Activated T-helper 17 cell treated with anti-CD3 and anti-CD28 coated beads, Interleukin-2, amount 50 U/mL, for 72 hours (primary cell): ENCODE measurements around the gene TAC4. TPM values are rescaled to one million over a fixed set of nuclear protein-coding genes. Genes with fewer than 3 reads are reported as not detected.
A peak's percentile ranks its signal among the peaks of the same experiment; 100 is the strongest.

Experiments used
- ATAC-seq: fragments of 150-1000 bp; cut with Tn5 transposase; replicated peaks from 2 replicates; pipeline ENCODE4 v1.10.0; 2021; ENCODE audit warnings: mild to moderate bottlenecking, moderate library complexity
- H3K27ac Mint-ChIP-seq: one replicate; pipeline ENCODE4 v1.8.0; 2022; ENCODE audit warnings: mixed read lengths
- H3K27me3 Mint-ChIP-seq: one replicate; pipeline ENCODE4 v1.8.0; 2022; ENCODE audit warnings: mixed read lengths
- H3K36me3 Mint-ChIP-seq: one replicate; pipeline ENCODE4 v1.8.0; 2022; ENCODE audit warnings: low read depth, mild to moderate bottlenecking, mixed read lengths
- H3K4me1 Mint-ChIP-seq: one replicate; pipeline ENCODE4 v1.8.0; 2022; ENCODE audit warnings: mixed read lengths
- H3K4me3 Mint-ChIP-seq: one replicate; pipeline ENCODE4 v1.8.0; 2022; ENCODE audit warnings: mild to moderate bottlenecking, mixed read lengths
- H3K9me3 Mint-ChIP-seq: one replicate; pipeline ENCODE4 v1.8.0; 2022; ENCODE audit warnings: mixed read lengths
- total RNA-seq, 2 donors: library from RNA; stranded (reverse); gene quantifications; one replicate each; pipeline ENCODE4 v1.2.3, GENCODE V29; 2022

Gene TAC4
- total RNA-seq, 2 donors from 2014 or later, result not detected

DNA sequence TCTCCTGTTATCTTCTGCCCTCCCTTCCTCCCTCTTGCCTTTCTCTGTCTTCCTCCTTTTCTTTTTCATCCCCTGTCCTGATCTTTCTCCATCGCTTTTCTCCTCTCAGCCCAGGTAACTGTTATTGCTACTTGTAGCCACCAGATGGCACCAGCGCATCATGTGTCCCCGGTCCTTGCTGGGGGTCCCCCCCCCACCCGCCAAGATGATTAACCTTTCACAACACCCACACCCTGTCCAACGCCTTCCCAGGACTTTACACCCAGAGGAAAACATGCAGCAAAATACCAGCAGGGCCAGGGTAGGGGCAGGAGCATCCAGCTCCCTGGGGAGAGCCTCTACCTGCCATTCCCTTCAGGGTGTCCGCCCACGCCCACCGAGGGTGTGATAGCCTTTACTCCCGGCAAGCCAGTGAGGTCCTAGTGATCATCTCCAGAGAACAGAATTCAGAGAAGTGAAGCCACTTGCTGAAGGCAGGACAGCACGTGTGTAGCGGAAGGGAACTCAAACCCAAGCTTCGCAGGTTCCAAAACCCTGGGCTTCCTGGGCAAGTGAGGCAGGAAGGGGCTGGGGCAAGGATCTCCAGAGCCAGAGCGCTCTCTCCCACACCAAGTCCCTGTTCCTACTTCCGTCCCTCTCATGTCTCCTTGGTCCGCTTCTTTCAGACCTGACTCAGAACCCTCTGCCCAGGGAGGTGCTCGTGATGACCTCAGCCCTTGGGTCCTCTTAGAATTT, 13.4 kb upstream of the TAC4 start:
- Mint-ChIP-seq H3K27ac (no peak overlapping the region), H3K27me3 (peaks cover 5% of the 10 kb centered on the region), H3K4me1 (peaks cover 6% of the 10 kb centered on the region), H3K36me3 (no peaks in the 10 kb centered on the region), H3K4me3 (no peak overlapping the region), H3K9me3 (no peaks in the 10 kb centered on the region)
- peak; percentile 53 for ATAC-seq

DNA sequence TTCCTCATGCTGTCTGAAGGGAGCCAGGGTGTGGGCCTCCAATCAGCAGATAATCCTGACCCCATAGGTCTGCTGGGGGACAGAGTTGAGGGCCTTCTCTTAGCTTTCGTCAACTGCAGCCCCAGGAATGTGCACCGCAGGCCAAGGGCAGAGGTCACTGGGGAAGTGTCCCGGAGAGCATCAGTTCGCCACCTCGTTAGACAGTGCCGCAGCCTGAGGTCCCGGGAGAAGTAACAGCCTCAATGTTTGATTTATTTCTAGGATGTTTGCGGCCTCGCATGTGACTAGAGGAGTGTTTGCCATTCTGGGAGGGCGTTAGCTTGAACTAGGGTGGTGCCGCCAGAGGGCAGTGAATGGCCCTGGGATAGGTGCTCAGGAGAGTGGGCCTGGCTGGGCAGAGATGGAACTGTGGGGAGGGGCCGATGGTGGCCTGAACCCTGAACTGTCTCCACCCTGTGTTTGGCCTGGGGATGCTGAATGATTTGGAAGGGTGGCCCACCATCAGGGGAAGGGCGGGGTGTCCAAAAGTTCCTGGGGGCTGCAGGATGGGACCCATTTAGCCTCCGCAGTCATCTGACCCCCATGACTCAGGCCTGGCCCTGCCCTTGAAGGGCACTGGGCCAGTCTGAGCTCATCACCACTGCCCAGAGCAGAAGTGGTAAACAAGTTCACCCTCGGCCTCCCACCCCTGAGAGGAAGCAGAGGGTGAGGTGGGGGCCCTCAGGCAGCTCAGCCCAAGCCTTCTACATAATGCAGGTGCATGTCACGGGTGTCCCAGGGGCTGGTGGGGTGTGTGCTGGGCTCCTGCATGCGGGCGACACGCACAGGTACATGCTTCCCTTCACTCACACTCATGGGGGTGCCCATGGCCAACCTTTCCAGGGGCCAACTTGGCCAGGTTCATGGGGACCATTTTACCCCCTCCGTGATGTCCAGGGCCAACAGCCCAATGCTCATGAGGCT, 12.4 kb upstream of the TAC4 start:
- ATAC-seq, result no peak
- Mint-ChIP-seq H3K4me1 (peaks cover 6% of the 10 kb centered on the region), H3K4me3 (no peak overlapping the region), H3K36me3 (no peaks in the 10 kb centered on the region), H3K9me3 (no peaks in the 10 kb centered on the region), H3K27ac (no peak overlapping the region), H3K27me3 (peaks cover 5% of the 10 kb centered on the region)

- Mint-ChIP-seq H3K27me3 (peaks cover 5% of the 10 kb centered on the region), H3K9me3 (no peaks in the 10 kb centered on the region), H3K27ac (no peak overlapping the region), H3K36me3 (no peaks in the 10 kb centered on the region), H3K4me3 (no peak overlapping the region), H3K4me1 (peaks cover 6% of the 10 kb centered on the region)
- ATAC-seq, result no peak
Measured at GRCh38 chr17:49858796-49859195, 10.9 kb upstream of the TAC4 start.

GRCh38 chr17:49854126-49854525, 6.3 kb upstream of the TAC4 start:
- H3K4me3 Mint-ChIP-seq, result no peak overlapping the region
- H3K27ac Mint-ChIP-seq, result no peak overlapping the region
- ATAC-seq, result no peak
- H3K27me3 Mint-ChIP-seq, result no peaks in the 10 kb centered on the region
- peaks cover 8% of the 10 kb centered on the region for H3K4me1 Mint-ChIP-seq
- H3K36me3 Mint-ChIP-seq, result no peaks in the 10 kb centered on the region
- no peaks in the 10 kb centered on the region for H3K9me3 Mint-ChIP-seq

- H3K4me1 Mint-ChIP-seq, result peaks cover 8% of the 10 kb centered on the region
- H3K4me3 Mint-ChIP-seq, result no peak overlapping the region
- no peaks in the 10 kb centered on the region for H3K36me3 Mint-ChIP-seq
- no peak overlapping the region for H3K27ac Mint-ChIP-seq
- H3K27me3 Mint-ChIP-seq, result no peaks in the 10 kb centered on the region
- no peak for ATAC-seq
- H3K9me3 Mint-ChIP-seq, result no peaks in the 10 kb centered on the region
Measured at GRCh38 chr17:49853470-49854015, 5.7 kb upstream of the TAC4 start.

DNA sequence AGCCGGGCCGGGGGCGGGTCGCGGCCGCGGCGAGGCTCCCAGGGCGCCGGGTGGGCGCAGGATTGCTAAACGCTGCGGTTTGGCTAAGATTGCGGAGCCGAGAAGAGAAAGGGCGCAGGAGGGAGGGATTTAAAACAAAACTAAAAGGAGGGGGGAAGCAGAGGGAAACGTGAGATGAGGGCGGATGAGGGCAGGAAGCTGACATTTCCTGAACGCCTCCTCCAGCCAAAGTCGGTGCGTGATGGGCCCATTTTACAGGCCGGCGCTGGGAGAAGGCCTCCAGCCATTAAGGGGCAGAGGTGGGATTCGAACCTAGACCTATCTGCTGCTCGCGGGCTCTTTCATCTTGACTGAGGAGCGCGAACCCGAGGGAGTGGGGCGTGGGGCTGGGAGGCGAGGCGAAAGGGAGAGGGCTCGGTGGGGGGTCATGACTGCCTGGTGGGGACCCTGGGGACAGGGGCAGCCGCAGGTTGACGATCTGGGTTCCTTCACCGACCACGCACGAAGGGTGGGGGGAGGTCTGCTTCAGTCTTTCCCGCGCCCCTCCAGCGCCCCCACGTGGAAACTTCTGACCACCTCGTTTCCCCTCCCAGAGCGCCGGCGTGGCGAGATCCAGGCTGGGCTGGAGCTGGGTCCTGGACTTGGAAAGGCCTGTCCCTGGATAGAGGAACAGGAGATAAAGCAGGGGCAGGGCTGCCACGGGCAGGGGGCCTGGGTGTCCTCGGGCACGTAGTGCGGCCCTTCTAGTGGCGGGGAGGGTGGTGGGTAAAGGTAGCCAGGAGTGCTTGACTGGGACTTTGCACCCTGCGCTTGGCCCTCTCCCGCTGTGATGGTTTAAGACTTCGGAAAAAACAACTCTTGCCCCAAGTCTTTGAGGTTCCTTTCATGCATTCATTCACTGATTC, 3.8 kb upstream of the TAC4 start:
- Mint-ChIP-seq H3K9me3 (no peaks in the 10 kb centered on the region), H3K27me3 (no peaks in the 10 kb centered on the region), H3K36me3 (peaks cover 4% of the 10 kb centered on the region), H3K4me3 (peak overlapping the region; percentile 80), H3K27ac (peak overlapping the region; percentile 89), H3K4me1 (peaks cover 8% of the 10 kb centered on the region)
- peak; percentile 73 for ATAC-seq

- ATAC-seq, result peak; percentile 37
- Mint-ChIP-seq H3K9me3 (no peaks in the 10 kb centered on the region), H3K4me3 (peak overlapping the region; percentile 80), H3K27me3 (no peaks in the 10 kb centered on the region), H3K4me1 (peaks cover 8% of the 10 kb centered on the region), H3K27ac (peak overlapping the region; percentile 89), H3K36me3 (peaks cover 4% of the 10 kb centered on the region)
Measured at GRCh38 chr17:49850772-49851386, 3.0 kb upstream of the TAC4 start.

DNA sequence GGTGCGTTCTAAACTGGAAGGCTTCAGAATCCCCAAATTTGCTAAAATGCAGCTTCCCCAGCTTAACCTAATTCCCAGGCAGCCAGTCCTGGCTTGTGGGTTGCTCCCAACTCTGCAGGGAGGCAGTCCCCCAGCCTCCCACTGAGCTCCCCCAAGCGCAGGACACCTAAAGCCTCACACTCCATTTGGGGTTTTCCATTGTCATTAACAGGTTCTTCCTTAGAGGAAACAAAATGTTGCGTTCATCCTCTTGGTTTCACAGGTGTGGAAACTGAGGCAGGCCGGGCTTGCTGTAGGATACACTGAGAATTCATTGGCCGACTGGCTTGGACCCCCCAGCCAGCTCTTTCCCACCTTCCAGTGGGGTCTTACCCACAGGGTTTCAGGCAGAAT, 2.3 kb upstream of the TAC4 start:
- ATAC-seq, result no peak
- Mint-ChIP-seq H3K27me3 (no peaks in the 10 kb centered on the region), H3K27ac (peak overlapping the region; percentile 44), H3K4me3 (peak overlapping the region; percentile 80), H3K9me3 (no peaks in the 10 kb centered on the region), H3K4me1 (peaks cover 11% of the 10 kb centered on the region), H3K36me3 (peaks cover 4% of the 10 kb centered on the region)

DNA sequence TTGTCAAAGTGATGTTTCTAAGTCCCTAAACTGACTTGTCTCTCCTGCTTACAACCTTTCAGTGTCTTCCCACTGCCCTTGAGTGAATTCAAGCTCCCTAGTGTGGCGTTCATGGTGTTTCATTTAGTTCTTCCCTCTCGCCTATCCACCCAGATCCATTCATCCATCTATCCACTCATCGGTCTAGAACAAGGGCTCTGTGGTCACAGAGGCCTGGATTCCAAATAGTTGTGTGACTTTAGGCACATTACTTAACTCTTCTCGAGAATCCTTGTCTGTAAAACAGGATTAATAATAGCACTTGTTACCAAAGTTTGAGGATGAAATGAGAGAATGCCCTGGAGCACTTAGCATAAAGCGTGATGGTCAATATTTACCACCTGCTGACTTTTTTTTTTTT, 870 bp upstream of the TAC4 start:
- no peak overlapping the region for H3K4me3 Mint-ChIP-seq
- no peak overlapping the region for H3K27ac Mint-ChIP-seq
- peaks cover 4% of the 10 kb centered on the region for H3K36me3 Mint-ChIP-seq
- peaks cover 16% of the 10 kb centered on the region for H3K4me1 Mint-ChIP-seq
- no peak for ATAC-seq
- H3K27me3 Mint-ChIP-seq, result no peaks in the 10 kb centered on the region
- no peaks in the 10 kb centered on the region for H3K9me3 Mint-ChIP-seq

- ATAC-seq, result no peak
Measured at GRCh38 chr17:49846938-49847712, 744 bp downstream of the TAC4 start.

GRCh38 chr17:49845321-49845720, 2.5 kb downstream of the TAC4 start:
- Mint-ChIP-seq H3K9me3 (no peaks in the 10 kb centered on the region), H3K4me1 (peaks cover 8% of the 10 kb centered on the region), H3K36me3 (peaks cover 10% of the 10 kb centered on the region), H3K27ac (peak overlapping the region; percentile 56), H3K27me3 (no peaks in the 10 kb centered on the region), H3K4me3 (no peak overlapping the region)
- no peak for ATAC-seq

More at GRCh38 chr17:49846938-49847712, 744 bp downstream of the TAC4 start:
- peak overlapping the region; percentile 79 for H3K27ac Mint-ChIP-seq
- H3K27me3 Mint-ChIP-seq, result no peaks in the 10 kb centered on the region
- H3K36me3 Mint-ChIP-seq, result peaks cover 10% of the 10 kb centered on the region
- peaks cover 13% of the 10 kb centered on the region for H3K4me1 Mint-ChIP-seq
- H3K9me3 Mint-ChIP-seq, result no peaks in the 10 kb centered on the region
- H3K4me3 Mint-ChIP-seq, result no peak overlapping the region

- peaks cover 8% of the 10 kb centered on the region for H3K4me1 Mint-ChIP-seq
- no peaks in the 10 kb centered on the region for H3K27me3 Mint-ChIP-seq
- ATAC-seq, result no peak
Measured at GRCh38 chr17:49843774-49844350, 4.0 kb downstream of the TAC4 start.

DNA sequence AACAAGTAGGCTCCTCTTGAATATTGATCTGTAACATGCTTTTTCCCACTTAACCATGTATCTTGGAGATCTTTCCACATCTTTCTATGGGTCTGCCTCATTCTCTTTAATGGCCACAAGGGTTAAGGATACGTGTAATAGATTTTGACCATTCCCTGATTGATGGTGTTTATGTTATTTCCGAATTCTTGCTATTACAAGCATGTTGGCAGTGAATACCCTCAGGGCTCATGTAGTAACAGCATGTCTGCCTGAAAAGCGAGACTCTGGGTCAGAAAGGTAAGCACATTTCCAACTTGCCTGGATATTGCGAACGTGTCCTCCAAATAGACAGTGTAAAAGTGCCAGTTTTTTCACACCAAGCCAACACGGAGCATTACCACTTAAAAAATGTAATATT, 5.0 kb downstream of the TAC4 start:
- Mint-ChIP-seq H3K27me3 (no peaks in the 10 kb centered on the region), H3K4me3 (no peak overlapping the region), H3K36me3 (peaks cover 10% of the 10 kb centered on the region), H3K9me3 (no peaks in the 10 kb centered on the region), H3K27ac (no peak overlapping the region), H3K4me1 (peaks cover 8% of the 10 kb centered on the region)
- no peak for ATAC-seq

More at GRCh38 chr17:49843774-49844350, 4.0 kb downstream of the TAC4 start:
- Mint-ChIP-seq H3K9me3 (no peaks in the 10 kb centered on the region), H3K36me3 (peaks cover 10% of the 10 kb centered on the region), H3K4me3 (no peak overlapping the region), H3K27ac (no peak overlapping the region)
